Kidney (tissue), 14 donors: ENCODE measurements around the gene PSME3. TPM values are rescaled to one million over a fixed set of nuclear protein-coding genes. Genes with fewer than 3 reads are reported as not detected.

ENCODE experiments used
- DNase-seq, 5 donors: peaks; one replicate each; pipeline ENCODE4 v3.0.0-alpha.2; 2013 to 2020
- FAIRE-seq: peaks from 2 replicates; lab custom pipeline; 2012; peaks lifted over from hg19 to GRCh38; lab: Jason Lieb, UNC
- H3K27ac ChIP-seq, 2 donors: one replicate each; pipeline ENCODE4 v1.7.0; 2013; ENCODE audit warnings: low read depth in 2 of 2, low read length in 2 of 2, inconsistent platforms in 1 of 2
- H3K27me3 ChIP-seq: one replicate; pipeline ENCODE4 v1.7.1; 2013; ENCODE audit warnings: low read length, inconsistent platforms; ENCODE audit not compliant: control insufficient read depth, insufficient read depth
- H3K36me3 ChIP-seq, 3 donors: one replicate each; pipeline versions ENCODE4 v1.7.0 to v1.7.1; 2013; ENCODE audit warnings: low read length in 3 of 3, control low read depth in 1 of 3, inconsistent platforms in 1 of 3; ENCODE audit not compliant: insufficient read depth in 3 of 3, control insufficient read depth in 2 of 3
- H3K4me1 ChIP-seq, 3 donors: one replicate each; pipeline versions ENCODE4 v1.7.0 to v1.7.1; 2013; ENCODE audit warnings: low read length in 3 of 3, inconsistent platforms in 1 of 3, low read depth in 1 of 3; ENCODE audit not compliant: control insufficient read depth in 2 of 3, insufficient read depth in 2 of 3
- H3K4me3 ChIP-seq, 3 donors: one replicate each; pipeline versions ENCODE4 v1.7.0 to v1.8.1; 2013; ENCODE audit warnings: low read length in 3 of 3, control low read depth in 1 of 3, inconsistent platforms in 1 of 3
- H3K9ac ChIP-seq, 3 donors: one replicate each; pipeline versions ENCODE4 v1.7.0 to v1.7.1; 2013; ENCODE audit warnings: low read length in 3 of 3, control low read depth in 1 of 3, inconsistent platforms in 1 of 3
- H3K9me3 ChIP-seq, 3 donors: one replicate each; pipeline versions ENCODE4 v1.7.0 to v1.7.1; 2013; ENCODE audit warnings: low read length in 3 of 3, control low read depth in 1 of 3, inconsistent platforms in 1 of 3; ENCODE audit not compliant: control insufficient read depth in 2 of 3, insufficient read depth in 1 of 3
- intact Hi-C: fragments of 100-400 bp; cut with DNase I; formaldehyde crosslinking; loops from one replicate; pipeline ENCODE4 v1.11.1; 2022
- polyA plus RNA-seq: library from polyadenylated mRNA; stranded (reverse); fragments of 350-450 nt; fragmentation: Illumina TruSeq; extraction: RNeasy Lipid Tissue Mini Kit (QIAGEN cat#74804); gene quantifications from one replicate; pipeline ENCODE4 v1.2.3, GENCODE V29; 2014; ENCODE audit warnings: low read depth, low replicate concordance; ENCODE audit not compliant: insufficient read depth
- total RNA-seq: library from RNA; stranded (reverse); fragmentation: NEBNext Ultra II Directional; extraction: Animal tissue kit (Norgen Biotek cat#: 25700); gene quantifications from one replicate; pipeline ENCODE4 v1.2.1, GENCODE V29; 2021
- TF ChIP-seq, protein P1 (sequence below): IDR thresholded peaks from 3 replicates; pipeline ENCODE4 v1.5.1; 2012; ENCODE audit warnings: mild to moderate bottlenecking, moderate library complexity, borderline replicate concordance; ENCODE audit not compliant: insufficient read depth; ENCODE audit errors: extremely low read depth
- donor health status: control.
- donor health status: control.
- donor health status: control.
- donor health status: control.
- donor health status: control.
- donor health status: DM: yes; HTN: yes; CAD: no.
- donor health status: Normal renal cell carcinoma (clear cell type).

PSME3 gene
- total and polyA plus RNA-seq, 2 donors from 2014 or later = 60.3 to 115 TPM

DNA sequence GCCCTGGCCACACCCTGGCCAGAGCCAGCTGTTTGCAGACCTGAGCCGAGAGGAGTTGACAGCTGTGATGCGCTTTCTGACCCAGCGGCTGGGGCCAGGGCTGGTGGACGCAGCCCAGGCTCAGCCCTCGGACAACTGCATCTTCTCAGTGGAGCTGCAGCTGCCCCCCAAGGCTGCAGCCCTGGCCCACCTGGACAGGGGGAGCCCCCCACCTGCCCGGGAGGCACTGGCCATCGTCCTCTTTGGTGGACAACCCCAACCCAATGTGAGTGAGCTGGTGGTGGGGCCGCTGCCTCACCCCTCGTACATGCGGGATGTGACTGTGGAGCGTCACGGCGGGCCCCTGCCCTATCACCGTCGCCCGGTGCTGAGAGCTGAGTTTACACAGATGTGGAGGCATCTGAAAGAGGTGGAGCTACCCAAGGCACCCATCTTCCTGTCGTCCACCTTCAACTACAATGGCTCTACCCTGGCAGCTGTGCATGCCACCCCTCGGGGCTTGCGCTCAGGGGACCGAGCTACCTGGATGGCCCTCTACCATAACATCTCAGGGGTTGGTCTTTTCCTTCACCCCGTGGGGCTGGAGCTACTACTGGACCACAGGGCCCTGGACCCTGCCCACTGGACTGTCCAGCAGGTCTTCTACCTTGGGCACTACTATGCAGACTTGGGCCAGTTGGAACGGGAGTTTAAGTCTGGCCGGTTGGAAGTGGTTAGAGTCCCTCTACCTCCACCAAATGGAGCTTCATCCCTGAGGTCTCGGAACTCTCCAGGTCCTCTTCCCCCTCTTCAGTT is 11.8 kb downstream of the PSME3 start:
- Histone ChIP-seq H3K36me3 (peaks cover 6 to 28% (median 28%) of the 10 kb centered on the region in 3 donors), H3K4me3 (no peak overlapping the region), H3K27me3 (no peaks in the 10 kb centered on the region), H3K9ac (no peak overlapping the region), H3K9me3 (no peaks in the 10 kb centered on the region), H3K4me1 (peaks cover 2 to 13% (median 10%) of the 10 kb centered on the region in 3 donors), H3K27ac (no peak overlapping the region)
- intact Hi-C loops = loop anchor here (5.0 kb wide), 1 partner anchor 87 kb away; no protein-coding TSS in a partner anchor
- no peak for DNase-seq
- no peak for FAIRE-seq
- TF ChIP-seq, protein P1, sequence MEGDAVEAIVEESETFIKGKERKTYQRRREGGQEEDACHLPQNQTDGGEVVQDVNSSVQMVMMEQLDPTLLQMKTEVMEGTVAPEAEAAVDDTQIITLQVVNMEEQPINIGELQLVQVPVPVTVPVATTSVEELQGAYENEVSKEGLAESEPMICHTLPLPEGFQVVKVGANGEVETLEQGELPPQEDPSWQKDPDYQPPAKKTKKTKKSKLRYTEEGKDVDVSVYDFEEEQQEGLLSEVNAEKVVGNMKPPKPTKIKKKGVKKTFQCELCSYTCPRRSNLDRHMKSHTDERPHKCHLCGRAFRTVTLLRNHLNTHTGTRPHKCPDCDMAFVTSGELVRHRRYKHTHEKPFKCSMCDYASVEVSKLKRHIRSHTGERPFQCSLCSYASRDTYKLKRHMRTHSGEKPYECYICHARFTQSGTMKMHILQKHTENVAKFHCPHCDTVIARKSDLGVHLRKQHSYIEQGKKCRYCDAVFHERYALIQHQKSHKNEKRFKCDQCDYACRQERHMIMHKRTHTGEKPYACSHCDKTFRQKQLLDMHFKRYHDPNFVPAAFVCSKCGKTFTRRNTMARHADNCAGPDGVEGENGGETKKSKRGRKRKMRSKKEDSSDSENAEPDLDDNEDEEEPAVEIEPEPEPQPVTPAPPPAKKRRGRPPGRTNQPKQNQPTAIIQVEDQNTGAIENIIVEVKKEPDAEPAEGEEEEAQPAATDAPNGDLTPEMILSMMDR = no peak

DNA sequence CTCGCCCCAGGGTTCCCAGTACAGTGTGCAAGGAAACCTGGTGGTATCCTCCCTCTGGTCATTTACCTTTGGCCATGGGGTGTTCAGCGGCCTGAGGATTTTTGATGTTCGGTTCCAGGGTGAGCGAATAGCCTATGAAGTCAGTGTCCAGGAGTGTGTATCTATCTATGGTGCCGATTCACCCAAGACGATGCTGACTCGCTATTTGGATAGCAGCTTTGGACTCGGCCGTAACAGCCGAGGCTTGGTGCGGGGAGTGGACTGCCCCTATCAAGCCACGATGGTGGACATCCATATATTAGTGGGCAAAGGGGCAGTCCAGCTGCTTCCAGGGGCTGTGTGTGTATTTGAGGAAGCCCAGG is 12.3 kb downstream of the PSME3 start:
- peaks cover 4 to 15% (median 12%) of the 10 kb centered on the region in 3 donors for H3K4me1 ChIP-seq

GRCh38 chr17:42845918-42846593 is 12.9 kb downstream of the PSME3 start:
- H3K36me3 ChIP-seq = peaks cover 6 to 28% (median 25%) of the 10 kb centered on the region in 3 donors
- H3K27me3 ChIP-seq = no peaks in the 10 kb centered on the region
- intact Hi-C loops = no loop called here
- H3K27ac ChIP-seq = no peak overlapping the region
- no peak overlapping the region for H3K4me3 ChIP-seq
- H3K9me3 ChIP-seq = no peaks in the 10 kb centered on the region
- TF ChIP-seq, protein P1 = no peak
- FAIRE-seq (no peak), DNase-seq (no peak)
- H3K4me1 ChIP-seq = peaks cover 4 to 15% (median 12%) of the 10 kb centered on the region in 3 donors
- no peak overlapping the region for H3K9ac ChIP-seq

More for the DNA sequence above, 12.3 kb downstream of the PSME3 start:
- DNase-seq = no peak
- TF ChIP-seq, protein P1 = no peak
- Histone ChIP-seq H3K9ac (no peak overlapping the region), H3K27ac (no peak overlapping the region), H3K36me3 (peaks cover 6 to 28% (median 27%) of the 10 kb centered on the region in 3 donors), H3K27me3 (no peaks in the 10 kb centered on the region), H3K9me3 (no peaks in the 10 kb centered on the region), H3K4me3 (no peak overlapping the region)
- intact Hi-C loops = no loop called here
- FAIRE-seq = no peak
